ENCODE data around the gene SUFU. TPM values are rescaled to one million over a fixed set of nuclear protein-coding genes. Genes with fewer than 3 reads are reported as not detected.
A peak's percentile ranks its signal among the peaks of the same experiment; 100 is the strongest.

SUFU gene
- total and polyA plus RNA-seq, 2 of the 4 experiments (the other 2 are of a cell fraction): 2.2 to 11.0 TPM

GRCh38 chr10:102641880-102642735, 138.3 kb downstream of the SUFU start (continued):
- no peak for TF ChIP-seq MAFK (IDR thresholded peaks at IDR 0.05; ENCODE audit: low read depth, low read length)
- TF ChIP-seq USF2 (IDR thresholded peaks at IDR 0.05; ENCODE audit: low read depth, low read length): peak; percentile 90

Data from IMR-90 (cell line).